ENCODE data around the gene ABHD12.

DNA sequence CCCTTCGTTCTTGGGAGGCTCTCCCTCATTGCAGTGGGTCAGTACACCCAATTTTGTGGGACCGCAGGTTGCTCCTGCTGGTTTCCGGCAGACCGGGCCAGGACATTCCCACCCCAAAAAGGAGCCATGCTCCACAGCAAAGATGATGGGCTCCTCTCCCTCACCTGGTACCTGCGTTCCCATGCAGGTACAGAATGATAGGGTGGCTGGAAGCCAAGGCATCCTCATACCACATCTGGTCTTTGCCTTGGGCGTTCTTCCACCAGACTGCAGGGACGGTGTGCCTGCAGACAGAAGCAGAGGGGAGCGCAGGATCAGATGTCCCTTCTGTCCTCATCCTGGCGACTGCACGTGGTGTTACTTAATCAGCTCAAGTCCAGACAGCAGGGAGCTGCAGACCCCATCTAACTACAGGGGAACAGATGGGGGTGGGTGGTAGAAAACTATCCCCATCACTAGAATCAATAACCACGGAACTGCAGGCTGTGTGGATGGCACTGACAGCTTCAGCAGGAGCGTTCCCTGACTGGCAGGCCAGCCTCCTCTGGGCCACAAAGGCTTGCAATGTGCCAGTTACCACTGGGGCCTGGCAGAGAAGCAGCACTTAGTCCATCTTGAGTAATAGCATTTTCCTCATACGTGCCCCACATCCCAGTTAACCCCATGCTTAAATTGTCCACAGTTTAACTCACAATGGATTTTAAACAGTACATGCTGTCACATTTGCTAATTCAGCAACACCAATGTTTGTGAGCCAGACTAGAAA is 70.4 kb downstream of the ABHD12 start:
- TF ChIP-seq, protein P1, sequence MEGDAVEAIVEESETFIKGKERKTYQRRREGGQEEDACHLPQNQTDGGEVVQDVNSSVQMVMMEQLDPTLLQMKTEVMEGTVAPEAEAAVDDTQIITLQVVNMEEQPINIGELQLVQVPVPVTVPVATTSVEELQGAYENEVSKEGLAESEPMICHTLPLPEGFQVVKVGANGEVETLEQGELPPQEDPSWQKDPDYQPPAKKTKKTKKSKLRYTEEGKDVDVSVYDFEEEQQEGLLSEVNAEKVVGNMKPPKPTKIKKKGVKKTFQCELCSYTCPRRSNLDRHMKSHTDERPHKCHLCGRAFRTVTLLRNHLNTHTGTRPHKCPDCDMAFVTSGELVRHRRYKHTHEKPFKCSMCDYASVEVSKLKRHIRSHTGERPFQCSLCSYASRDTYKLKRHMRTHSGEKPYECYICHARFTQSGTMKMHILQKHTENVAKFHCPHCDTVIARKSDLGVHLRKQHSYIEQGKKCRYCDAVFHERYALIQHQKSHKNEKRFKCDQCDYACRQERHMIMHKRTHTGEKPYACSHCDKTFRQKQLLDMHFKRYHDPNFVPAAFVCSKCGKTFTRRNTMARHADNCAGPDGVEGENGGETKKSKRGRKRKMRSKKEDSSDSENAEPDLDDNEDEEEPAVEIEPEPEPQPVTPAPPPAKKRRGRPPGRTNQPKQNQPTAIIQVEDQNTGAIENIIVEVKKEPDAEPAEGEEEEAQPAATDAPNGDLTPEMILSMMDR (optimal IDR thresholded peaks at IDR 0.05 in 1 of 3, IDR thresholded peaks at IDR 0.05 in 1 of 3, conservative IDR thresholded peaks at IDR 0.05 in 1 of 3; ENCODE audit: extremely low read depth in 1 of 3, insufficient read depth in 2 of 3, low read length in 3 of 3): no peak
- TF ChIP-seq EZH2 (IDR thresholded peaks at IDR 0.05; ENCODE audit: low read length): no peak

All from keratinocyte (primary cell).